ENCODE measurements around the gene CALM1. TPM values are rescaled to one million over a fixed set of nuclear protein-coding genes. Genes with fewer than 3 reads are reported as not detected.

Gene CALM1
- total RNA-seq, 1 experiment from 2014 or later = 373 TPM

DNA sequence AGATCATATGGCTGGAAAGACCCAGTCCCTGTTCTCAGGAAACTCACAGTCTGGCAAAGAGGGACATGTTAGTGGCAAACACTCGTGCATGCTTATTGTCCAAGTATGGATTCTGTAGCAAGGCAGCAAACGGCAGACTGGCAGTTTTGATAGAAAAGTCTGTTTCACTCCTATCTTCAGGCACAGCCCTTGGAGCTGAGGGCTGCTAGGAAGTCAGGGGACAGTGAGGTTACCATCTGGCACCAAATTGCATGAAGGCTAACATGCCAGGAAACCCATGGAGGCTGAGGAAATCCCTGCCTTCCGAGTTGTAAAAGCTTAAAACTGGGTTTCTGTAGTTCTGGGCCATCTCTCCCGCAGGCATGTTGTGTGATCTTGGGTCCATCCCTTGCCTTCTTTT is 32.9 kb downstream of the CALM1 start:
- ChIA-PET CTCF (no interaction called here), POLR2A (no interaction called here)
- Mint-ChIP-seq H3K36me3 (no peaks in the 10 kb centered on the region), H3K27ac (no peak overlapping the region), H3K4me3 (no peak overlapping the region), H3K4me1 (peaks cover 15% of the 10 kb centered on the region), H3K9me3 (no peaks in the 10 kb centered on the region), H3K27me3 (ENCODE audit: low read depth) (no peaks in the 10 kb centered on the region; the same call in 1 of the 2 replicates)
- DNase-seq (ENCODE audit: low spot score) (no peak), ATAC-seq (no peak)
- no peak for TF ChIP-seq ZNF317 (CRISPR knock-in tag; IDR thresholded peaks at IDR 0.05; ENCODE audit: borderline replicate concordance, low read depth)
- no peak for TF ChIP-seq ZNF121 (CRISPR knock-in tag; IDR thresholded peaks at IDR 0.05)
- no peak for TF ChIP-seq ZNF219 (CRISPR knock-in tag; IDR thresholded peaks at IDR 0.05; ENCODE audit: borderline replicate concordance)
- no peak for TF ChIP-seq FOXP1 (CRISPR knock-in tag; IDR thresholded peaks at IDR 0.05; ENCODE audit: borderline replicate concordance)
- TF ChIP-seq, protein P1, sequence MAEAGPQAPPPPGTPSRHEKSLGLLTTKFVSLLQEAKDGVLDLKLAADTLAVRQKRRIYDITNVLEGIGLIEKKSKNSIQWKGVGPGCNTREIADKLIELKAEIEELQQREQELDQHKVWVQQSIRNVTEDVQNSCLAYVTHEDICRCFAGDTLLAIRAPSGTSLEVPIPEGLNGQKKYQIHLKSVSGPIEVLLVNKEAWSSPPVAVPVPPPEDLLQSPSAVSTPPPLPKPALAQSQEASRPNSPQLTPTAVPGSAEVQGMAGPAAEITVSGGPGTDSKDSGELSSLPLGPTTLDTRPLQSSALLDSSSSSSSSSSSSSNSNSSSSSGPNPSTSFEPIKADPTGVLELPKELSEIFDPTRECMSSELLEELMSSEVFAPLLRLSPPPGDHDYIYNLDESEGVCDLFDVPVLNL (CRISPR knock-in tag; IDR thresholded peaks at IDR 0.05; ENCODE audit: borderline replicate concordance, low read depth) = no peak
- no peak for TF ChIP-seq CBFB (CRISPR knock-in tag; IDR thresholded peaks at IDR 0.05; ENCODE audit: low read depth)
- no peak for TF ChIP-seq MXD4 (CRISPR knock-in tag; IDR thresholded peaks at IDR 0.05; ENCODE audit: borderline replicate concordance)
- TF ChIP-seq, protein P2, sequence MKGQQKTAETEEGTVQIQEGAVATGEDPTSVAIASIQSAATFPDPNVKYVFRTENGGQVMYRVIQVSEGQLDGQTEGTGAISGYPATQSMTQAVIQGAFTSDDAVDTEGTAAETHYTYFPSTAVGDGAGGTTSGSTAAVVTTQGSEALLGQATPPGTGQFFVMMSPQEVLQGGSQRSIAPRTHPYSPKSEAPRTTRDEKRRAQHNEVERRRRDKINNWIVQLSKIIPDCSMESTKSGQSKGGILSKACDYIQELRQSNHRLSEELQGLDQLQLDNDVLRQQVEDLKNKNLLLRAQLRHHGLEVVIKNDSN (CRISPR knock-in tag; IDR thresholded peaks at IDR 0.05) = no peak
- TF ChIP-seq, protein P3, sequence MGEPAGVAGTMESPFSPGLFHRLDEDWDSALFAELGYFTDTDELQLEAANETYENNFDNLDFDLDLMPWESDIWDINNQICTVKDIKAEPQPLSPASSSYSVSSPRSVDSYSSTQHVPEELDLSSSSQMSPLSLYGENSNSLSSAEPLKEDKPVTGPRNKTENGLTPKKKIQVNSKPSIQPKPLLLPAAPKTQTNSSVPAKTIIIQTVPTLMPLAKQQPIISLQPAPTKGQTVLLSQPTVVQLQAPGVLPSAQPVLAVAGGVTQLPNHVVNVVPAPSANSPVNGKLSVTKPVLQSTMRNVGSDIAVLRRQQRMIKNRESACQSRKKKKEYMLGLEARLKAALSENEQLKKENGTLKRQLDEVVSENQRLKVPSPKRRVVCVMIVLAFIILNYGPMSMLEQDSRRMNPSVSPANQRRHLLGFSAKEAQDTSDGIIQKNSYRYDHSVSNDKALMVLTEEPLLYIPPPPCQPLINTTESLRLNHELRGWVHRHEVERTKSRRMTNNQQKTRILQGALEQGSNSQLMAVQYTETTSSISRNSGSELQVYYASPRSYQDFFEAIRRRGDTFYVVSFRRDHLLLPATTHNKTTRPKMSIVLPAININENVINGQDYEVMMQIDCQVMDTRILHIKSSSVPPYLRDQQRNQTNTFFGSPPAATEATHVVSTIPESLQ (CRISPR knock-in tag; IDR thresholded peaks at IDR 0.05) = no peak
- TF ChIP-seq, protein P4, sequence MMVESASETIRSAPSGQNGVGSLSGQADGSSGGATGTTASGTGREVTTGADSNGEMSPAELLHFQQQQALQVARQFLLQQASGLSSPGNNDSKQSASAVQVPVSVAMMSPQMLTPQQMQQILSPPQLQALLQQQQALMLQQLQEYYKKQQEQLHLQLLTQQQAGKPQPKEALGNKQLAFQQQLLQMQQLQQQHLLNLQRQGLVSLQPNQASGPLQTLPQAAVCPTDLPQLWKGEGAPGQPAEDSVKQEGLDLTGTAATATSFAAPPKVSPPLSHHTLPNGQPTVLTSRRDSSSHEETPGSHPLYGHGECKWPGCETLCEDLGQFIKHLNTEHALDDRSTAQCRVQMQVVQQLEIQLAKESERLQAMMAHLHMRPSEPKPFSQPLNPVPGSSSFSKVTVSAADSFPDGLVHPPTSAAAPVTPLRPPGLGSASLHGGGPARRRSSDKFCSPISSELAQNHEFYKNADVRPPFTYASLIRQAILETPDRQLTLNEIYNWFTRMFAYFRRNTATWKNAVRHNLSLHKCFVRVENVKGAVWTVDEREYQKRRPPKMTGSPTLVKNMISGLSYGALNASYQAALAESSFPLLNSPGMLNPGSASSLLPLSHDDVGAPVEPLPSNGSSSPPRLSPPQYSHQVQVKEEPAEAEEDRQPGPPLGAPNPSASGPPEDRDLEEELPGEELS (CRISPR knock-in tag; IDR thresholded peaks at IDR 0.05) = no peak
- no peak for TF ChIP-seq HMGA2 (CRISPR knock-in tag; IDR thresholded peaks at IDR 0.05)
- no peak for TF ChIP-seq NR1H2 (CRISPR knock-in tag; IDR thresholded peaks at IDR 0.05)
- no peak for TF ChIP-seq NR2C2 (CRISPR knock-in tag; IDR thresholded peaks at IDR 0.05)
- TF ChIP-seq SP1 (CRISPR knock-in tag; conservative IDR thresholded peaks at IDR 0.05) = no peak
- TF ChIP-seq ZNF671 (CRISPR knock-in tag; IDR thresholded peaks at IDR 0.05) = no peak
- TF ChIP-seq, protein P5, sequence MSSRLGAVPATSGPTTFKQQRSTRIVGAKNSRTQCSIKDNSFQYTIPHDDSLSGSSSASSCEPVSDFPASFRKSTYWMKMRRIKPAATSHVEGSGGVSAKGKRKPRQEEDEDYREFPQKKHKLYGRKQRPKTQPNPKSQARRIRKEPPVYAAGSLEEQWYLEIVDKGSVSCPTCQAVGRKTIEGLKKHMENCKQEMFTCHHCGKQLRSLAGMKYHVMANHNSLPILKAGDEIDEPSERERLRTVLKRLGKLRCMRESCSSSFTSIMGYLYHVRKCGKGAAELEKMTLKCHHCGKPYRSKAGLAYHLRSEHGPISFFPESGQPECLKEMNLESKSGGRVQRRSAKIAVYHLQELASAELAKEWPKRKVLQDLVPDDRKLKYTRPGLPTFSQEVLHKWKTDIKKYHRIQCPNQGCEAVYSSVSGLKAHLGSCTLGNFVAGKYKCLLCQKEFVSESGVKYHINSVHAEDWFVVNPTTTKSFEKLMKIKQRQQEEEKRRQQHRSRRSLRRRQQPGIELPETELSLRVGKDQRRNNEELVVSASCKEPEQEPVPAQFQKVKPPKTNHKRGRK (CRISPR knock-in tag; IDR thresholded peaks at IDR 0.05; ENCODE audit: borderline replicate concordance) = no peak
- no peak for TF ChIP-seq ZNF232 (CRISPR knock-in tag; IDR thresholded peaks at IDR 0.05)
- TF ChIP-seq SMAD3 (CRISPR knock-in tag; IDR thresholded peaks at IDR 0.05; ENCODE audit: borderline replicate concordance) = no peak
- TF ChIP-seq ELF4 (CRISPR knock-in tag; IDR thresholded peaks at IDR 0.05; ENCODE audit: low read depth) = no peak
- TF ChIP-seq, protein P6, sequence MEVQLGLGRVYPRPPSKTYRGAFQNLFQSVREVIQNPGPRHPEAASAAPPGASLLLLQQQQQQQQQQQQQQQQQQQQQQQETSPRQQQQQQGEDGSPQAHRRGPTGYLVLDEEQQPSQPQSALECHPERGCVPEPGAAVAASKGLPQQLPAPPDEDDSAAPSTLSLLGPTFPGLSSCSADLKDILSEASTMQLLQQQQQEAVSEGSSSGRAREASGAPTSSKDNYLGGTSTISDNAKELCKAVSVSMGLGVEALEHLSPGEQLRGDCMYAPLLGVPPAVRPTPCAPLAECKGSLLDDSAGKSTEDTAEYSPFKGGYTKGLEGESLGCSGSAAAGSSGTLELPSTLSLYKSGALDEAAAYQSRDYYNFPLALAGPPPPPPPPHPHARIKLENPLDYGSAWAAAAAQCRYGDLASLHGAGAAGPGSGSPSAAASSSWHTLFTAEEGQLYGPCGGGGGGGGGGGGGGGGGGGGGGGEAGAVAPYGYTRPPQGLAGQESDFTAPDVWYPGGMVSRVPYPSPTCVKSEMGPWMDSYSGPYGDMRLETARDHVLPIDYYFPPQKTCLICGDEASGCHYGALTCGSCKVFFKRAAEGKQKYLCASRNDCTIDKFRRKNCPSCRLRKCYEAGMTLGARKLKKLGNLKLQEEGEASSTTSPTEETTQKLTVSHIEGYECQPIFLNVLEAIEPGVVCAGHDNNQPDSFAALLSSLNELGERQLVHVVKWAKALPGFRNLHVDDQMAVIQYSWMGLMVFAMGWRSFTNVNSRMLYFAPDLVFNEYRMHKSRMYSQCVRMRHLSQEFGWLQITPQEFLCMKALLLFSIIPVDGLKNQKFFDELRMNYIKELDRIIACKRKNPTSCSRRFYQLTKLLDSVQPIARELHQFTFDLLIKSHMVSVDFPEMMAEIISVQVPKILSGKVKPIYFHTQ (CRISPR knock-in tag; IDR thresholded peaks at IDR 0.05) = no peak
